ENCODE measurements around the gene ATP10A. TPM values are rescaled to one million over a fixed set of nuclear protein-coding genes. Genes with fewer than 3 reads are reported as not detected.

Gene ATP10A
- polyA plus RNA-seq, 1 donor from 2014 or later: not detected

DNA sequence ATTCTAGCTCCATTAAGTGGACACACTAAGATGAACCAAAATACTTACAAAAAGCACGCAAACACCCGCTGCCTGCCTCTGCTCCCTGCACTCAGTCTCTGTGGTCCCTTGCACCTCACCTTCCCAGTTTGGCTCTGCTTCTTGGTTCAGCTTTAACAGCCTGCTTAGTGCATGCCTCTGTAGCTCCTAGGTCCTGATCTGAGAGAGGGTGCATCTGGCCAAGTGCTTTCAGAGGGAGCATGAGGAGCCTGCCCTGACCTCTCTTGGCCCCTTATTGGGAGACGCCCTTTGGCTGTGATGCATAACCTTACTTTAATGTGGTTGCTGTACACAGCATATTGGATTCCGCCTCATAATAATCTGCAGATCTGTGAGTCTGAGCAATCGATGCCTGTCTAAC is 21.2 kb upstream of the ATP10A start:
- TF ChIP-seq, protein P1, sequence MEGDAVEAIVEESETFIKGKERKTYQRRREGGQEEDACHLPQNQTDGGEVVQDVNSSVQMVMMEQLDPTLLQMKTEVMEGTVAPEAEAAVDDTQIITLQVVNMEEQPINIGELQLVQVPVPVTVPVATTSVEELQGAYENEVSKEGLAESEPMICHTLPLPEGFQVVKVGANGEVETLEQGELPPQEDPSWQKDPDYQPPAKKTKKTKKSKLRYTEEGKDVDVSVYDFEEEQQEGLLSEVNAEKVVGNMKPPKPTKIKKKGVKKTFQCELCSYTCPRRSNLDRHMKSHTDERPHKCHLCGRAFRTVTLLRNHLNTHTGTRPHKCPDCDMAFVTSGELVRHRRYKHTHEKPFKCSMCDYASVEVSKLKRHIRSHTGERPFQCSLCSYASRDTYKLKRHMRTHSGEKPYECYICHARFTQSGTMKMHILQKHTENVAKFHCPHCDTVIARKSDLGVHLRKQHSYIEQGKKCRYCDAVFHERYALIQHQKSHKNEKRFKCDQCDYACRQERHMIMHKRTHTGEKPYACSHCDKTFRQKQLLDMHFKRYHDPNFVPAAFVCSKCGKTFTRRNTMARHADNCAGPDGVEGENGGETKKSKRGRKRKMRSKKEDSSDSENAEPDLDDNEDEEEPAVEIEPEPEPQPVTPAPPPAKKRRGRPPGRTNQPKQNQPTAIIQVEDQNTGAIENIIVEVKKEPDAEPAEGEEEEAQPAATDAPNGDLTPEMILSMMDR (IDR thresholded peaks at IDR 0.05; ENCODE audit: poor library complexity, severe bottlenecking): no peak
- TF ChIP-seq, protein P2, sequence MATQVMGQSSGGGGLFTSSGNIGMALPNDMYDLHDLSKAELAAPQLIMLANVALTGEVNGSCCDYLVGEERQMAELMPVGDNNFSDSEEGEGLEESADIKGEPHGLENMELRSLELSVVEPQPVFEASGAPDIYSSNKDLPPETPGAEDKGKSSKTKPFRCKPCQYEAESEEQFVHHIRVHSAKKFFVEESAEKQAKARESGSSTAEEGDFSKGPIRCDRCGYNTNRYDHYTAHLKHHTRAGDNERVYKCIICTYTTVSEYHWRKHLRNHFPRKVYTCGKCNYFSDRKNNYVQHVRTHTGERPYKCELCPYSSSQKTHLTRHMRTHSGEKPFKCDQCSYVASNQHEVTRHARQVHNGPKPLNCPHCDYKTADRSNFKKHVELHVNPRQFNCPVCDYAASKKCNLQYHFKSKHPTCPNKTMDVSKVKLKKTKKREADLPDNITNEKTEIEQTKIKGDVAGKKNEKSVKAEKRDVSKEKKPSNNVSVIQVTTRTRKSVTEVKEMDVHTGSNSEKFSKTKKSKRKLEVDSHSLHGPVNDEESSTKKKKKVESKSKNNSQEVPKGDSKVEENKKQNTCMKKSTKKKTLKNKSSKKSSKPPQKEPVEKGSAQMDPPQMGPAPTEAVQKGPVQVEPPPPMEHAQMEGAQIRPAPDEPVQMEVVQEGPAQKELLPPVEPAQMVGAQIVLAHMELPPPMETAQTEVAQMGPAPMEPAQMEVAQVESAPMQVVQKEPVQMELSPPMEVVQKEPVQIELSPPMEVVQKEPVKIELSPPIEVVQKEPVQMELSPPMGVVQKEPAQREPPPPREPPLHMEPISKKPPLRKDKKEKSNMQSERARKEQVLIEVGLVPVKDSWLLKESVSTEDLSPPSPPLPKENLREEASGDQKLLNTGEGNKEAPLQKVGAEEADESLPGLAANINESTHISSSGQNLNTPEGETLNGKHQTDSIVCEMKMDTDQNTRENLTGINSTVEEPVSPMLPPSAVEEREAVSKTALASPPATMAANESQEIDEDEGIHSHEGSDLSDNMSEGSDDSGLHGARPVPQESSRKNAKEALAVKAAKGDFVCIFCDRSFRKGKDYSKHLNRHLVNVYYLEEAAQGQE (IDR thresholded peaks at IDR 0.05; ENCODE audit: borderline replicate concordance): no peak
- TF ChIP-seq EP300 (conservative IDR thresholded peaks at IDR 0.05; ENCODE audit: poor library complexity, severe bottlenecking): no peak
- no peak for TF ChIP-seq SMC3 (conservative IDR thresholded peaks at IDR 0.05; ENCODE audit: poor library complexity)
- no peak for TF ChIP-seq TAF1 (IDR thresholded peaks at IDR 0.05; ENCODE audit: low read depth)
- TF ChIP-seq EZH2 (IDR thresholded peaks at IDR 0.05; ENCODE audit: borderline replicate concordance, insufficient read depth, low read length, poor library complexity, severe bottlenecking): no peak
- no peak for TF ChIP-seq RAD21 (conservative IDR thresholded peaks at IDR 0.05)
- no peak for TF ChIP-seq POLR2AphosphoS5 (IDR thresholded peaks at IDR 0.05)
- TF ChIP-seq MXI1 (conservative IDR thresholded peaks at IDR 0.05; ENCODE audit: poor library complexity, severe bottlenecking): no peak
- no peaks in the 10 kb centered on the region for H3F3A ChIP-seq (ENCODE audit: insufficient read depth, low read length, poor library complexity, severe bottlenecking)
- no peak overlapping the region for H3K4me2 ChIP-seq (ENCODE audit: low read length)
- no peaks in the 10 kb centered on the region for H3K79me2 ChIP-seq (replicated peaks; ENCODE audit: insufficient read depth, low read length)
- no peaks in the 10 kb centered on the region for H3K9me2 ChIP-seq (ENCODE audit: insufficient read depth, low read length)
- H3K36me3 ChIP-seq (ENCODE audit: insufficient read depth, low read length): no peaks in the 10 kb centered on the region
- H3K9ac ChIP-seq (ENCODE audit: low read length): no peak overlapping the region
- no peaks in the 10 kb centered on the region for H3K27me3 ChIP-seq (ENCODE audit: insufficient read depth, low read depth, low read length)
- H4K20me1 ChIP-seq (ENCODE audit: insufficient read depth): no peaks in the 10 kb centered on the region
- no peak overlapping the region for H3K4me3 ChIP-seq (ENCODE audit: low read length)
- no peak overlapping the region for H2AFZ ChIP-seq (ENCODE audit: low read depth, low read length)
- H3K9me3 ChIP-seq (ENCODE audit: low read length): no peaks in the 10 kb centered on the region
- H3K27ac ChIP-seq (ENCODE audit: low read length): no peak overlapping the region

DNA sequence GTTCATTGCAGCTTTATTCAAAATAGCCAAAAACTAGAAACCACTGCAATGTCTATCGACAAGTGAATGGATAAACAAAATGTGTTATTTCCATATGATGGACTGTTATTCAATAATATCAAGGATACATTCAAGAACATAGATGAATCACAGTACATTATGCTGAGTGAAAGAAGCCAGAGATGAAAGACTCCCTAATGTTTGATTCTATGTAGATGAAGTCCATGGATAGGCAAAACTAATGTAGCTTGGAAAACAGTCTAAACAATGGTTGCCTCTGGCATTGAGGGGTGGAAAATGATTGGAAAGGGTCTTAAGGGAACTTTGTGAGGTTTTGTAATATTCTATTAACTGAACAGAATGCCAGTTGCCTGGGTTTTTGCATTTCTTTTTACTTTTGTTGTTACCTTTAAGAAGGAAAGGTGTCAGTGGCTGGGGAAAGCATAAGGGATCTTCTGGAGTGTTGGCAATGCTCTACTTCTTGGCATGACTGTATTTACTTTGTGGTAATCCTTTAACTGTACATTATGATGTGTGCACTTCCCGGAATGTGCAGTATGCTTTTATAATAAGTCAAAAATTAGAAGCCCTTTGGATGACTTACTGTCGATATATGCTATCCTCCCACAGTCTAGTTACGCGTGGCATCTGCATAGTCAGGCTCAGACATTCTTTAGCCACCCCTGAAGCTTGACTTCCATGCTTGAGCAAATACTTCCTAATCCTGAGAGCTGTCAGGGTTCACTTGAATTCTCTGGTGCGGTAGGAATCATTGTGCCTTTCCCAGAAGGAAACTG is 20.5 kb upstream of the ATP10A start:
- H3K9me3 ChIP-seq (ENCODE audit: low read length): no peaks in the 10 kb centered on the region
- no peak overlapping the region for H3K9ac ChIP-seq (ENCODE audit: low read length)
- TF ChIP-seq EP300 (conservative IDR thresholded peaks at IDR 0.05; ENCODE audit: poor library complexity, severe bottlenecking): no peak
- no peak for TF ChIP-seq EZH2 (IDR thresholded peaks at IDR 0.05; ENCODE audit: borderline replicate concordance, insufficient read depth, low read length, poor library complexity, severe bottlenecking)
- TF ChIP-seq, protein P2 (IDR thresholded peaks at IDR 0.05; ENCODE audit: borderline replicate concordance): no peak
- TF ChIP-seq MXI1 (conservative IDR thresholded peaks at IDR 0.05; ENCODE audit: poor library complexity, severe bottlenecking): no peak
- TF ChIP-seq RAD21 (conservative IDR thresholded peaks at IDR 0.05): no peak
- TF ChIP-seq, protein P1 (IDR thresholded peaks at IDR 0.05; ENCODE audit: poor library complexity, severe bottlenecking): no peak
- no peak for TF ChIP-seq TAF1 (IDR thresholded peaks at IDR 0.05; ENCODE audit: low read depth)
- no peak for TF ChIP-seq POLR2AphosphoS5 (IDR thresholded peaks at IDR 0.05)
- no peak for TF ChIP-seq SMC3 (conservative IDR thresholded peaks at IDR 0.05; ENCODE audit: poor library complexity)
- H3K27me3 ChIP-seq (ENCODE audit: insufficient read depth, low read depth, low read length): no peaks in the 10 kb centered on the region
- H4K20me1 ChIP-seq (ENCODE audit: insufficient read depth): no peaks in the 10 kb centered on the region
- H3K79me2 ChIP-seq (replicated peaks; ENCODE audit: insufficient read depth, low read length): no peaks in the 10 kb centered on the region
- H3K4me3 ChIP-seq (ENCODE audit: low read length): no peak overlapping the region
- no peak overlapping the region for H3K4me2 ChIP-seq (ENCODE audit: low read length)
- H2AFZ ChIP-seq (ENCODE audit: low read depth, low read length): no peak overlapping the region
- H3F3A ChIP-seq (ENCODE audit: insufficient read depth, low read length, poor library complexity, severe bottlenecking): no peaks in the 10 kb centered on the region
- no peaks in the 10 kb centered on the region for H3K36me3 ChIP-seq (ENCODE audit: insufficient read depth, low read length)
- no peak overlapping the region for H3K27ac ChIP-seq (ENCODE audit: low read length)
- no peaks in the 10 kb centered on the region for H3K9me2 ChIP-seq (ENCODE audit: insufficient read depth, low read length)

Data from neural cell (in vitro differentiated cells).